Measurements from ENCODE around the gene SATB1.

SATB1 gene

GRCh38 chr3:18394384-18394995 lies 30.6 kb downstream of the SATB1 start:
- H3K27me3 ChIP-seq (ENCODE audit: insufficient read depth, low read length, poor library complexity) = no peaks in the 10 kb centered on the region
- H3K4me2 ChIP-seq (ENCODE audit: low read length) = no peak overlapping the region
- H3K79me1 ChIP-seq (ENCODE audit: low read length) = no peaks in the 10 kb centered on the region
- H3K36me3 ChIP-seq (ENCODE audit: control insufficient read depth, insufficient read depth, low read length) = no peaks in the 10 kb centered on the region
- H3K9ac ChIP-seq (ENCODE audit: low read length) = no peak overlapping the region
- no peak overlapping the region for H2BK15ac ChIP-seq (replicated peaks; ENCODE audit: low read depth)
- no peak overlapping the region for H2AK5ac ChIP-seq (ENCODE audit: low read length)
- H2BK5ac ChIP-seq (ENCODE audit: low read length) = no peak overlapping the region
- no peak overlapping the region for H3K4ac ChIP-seq (ENCODE audit: low read depth, low read length)
- H3K79me2 ChIP-seq (ENCODE audit: control insufficient read depth, insufficient read depth, low read length) = no peaks in the 10 kb centered on the region
- H3K23ac ChIP-seq (ENCODE audit: low read length) = no peak overlapping the region
- no peak overlapping the region for H3K4me3 ChIP-seq (ENCODE audit: low read length)
- H3K27ac ChIP-seq (ENCODE audit: low read depth, low read length) = no peak overlapping the region
- no peak overlapping the region for H4K5ac ChIP-seq (ENCODE audit: low read length)
- H3K18ac ChIP-seq (ENCODE audit: low read length) = no peak overlapping the region
- WGBS (ENCODE audit: extremely low coverage, insufficient coverage, low lambda C conversion rate) = no CpG with 5 or more reads among the region's 12 CpGs
- H3K4me1 ChIP-seq (ENCODE audit: control insufficient read depth, low read depth, low read length) = no peaks in the 10 kb centered on the region
- H4K8ac ChIP-seq (ENCODE audit: low read depth, low read length) = no peak overlapping the region
- no peak overlapping the region for H2BK120ac ChIP-seq (ENCODE audit: low read depth, low read length)
- DNase-seq = no peak
- no peak overlapping the region for H3K56ac ChIP-seq (ENCODE audit: low read length)

- H3K4me1 ChIP-seq (ENCODE audit: control insufficient read depth, low read depth, low read length) = no peaks in the 10 kb centered on the region
- no peak overlapping the region for H3K18ac ChIP-seq (ENCODE audit: low read length)
- H3K27me3 ChIP-seq (ENCODE audit: insufficient read depth, low read length, poor library complexity) = no peaks in the 10 kb centered on the region
- no CpG with 5 or more reads among the region's 2 CpGs for WGBS (ENCODE audit: extremely low coverage, insufficient coverage, low lambda C conversion rate)
- no peak overlapping the region for H2AK5ac ChIP-seq (ENCODE audit: low read length)
- no peak overlapping the region for H2BK5ac ChIP-seq (ENCODE audit: low read length)
- no peak overlapping the region for H3K23ac ChIP-seq (ENCODE audit: low read length)
- no peaks in the 10 kb centered on the region for H3K79me2 ChIP-seq (ENCODE audit: control insufficient read depth, insufficient read depth, low read length)
- no peak overlapping the region for H2BK15ac ChIP-seq (replicated peaks; ENCODE audit: low read depth)
- H3K27ac ChIP-seq (ENCODE audit: low read depth, low read length) = no peak overlapping the region
- no peak overlapping the region for H4K5ac ChIP-seq (ENCODE audit: low read length)
- no peak overlapping the region for H3K9ac ChIP-seq (ENCODE audit: low read length)
- DNase-seq = no peak
- no peak overlapping the region for H2BK120ac ChIP-seq (ENCODE audit: low read depth, low read length)
- H3K36me3 ChIP-seq (ENCODE audit: control insufficient read depth, insufficient read depth, low read length) = no peaks in the 10 kb centered on the region
- H3K79me1 ChIP-seq (ENCODE audit: low read length) = no peaks in the 10 kb centered on the region
- H3K56ac ChIP-seq (ENCODE audit: low read length) = no peak overlapping the region
- no peak overlapping the region for H3K4me2 ChIP-seq (ENCODE audit: low read length)
- no peak overlapping the region for H4K8ac ChIP-seq (ENCODE audit: low read depth, low read length)
- no peak overlapping the region for H3K4ac ChIP-seq (ENCODE audit: low read depth, low read length)
- no peak overlapping the region for H3K4me3 ChIP-seq (ENCODE audit: low read length)
Measured at GRCh38 chr3:18393906-18394305, 31.2 kb downstream of the SATB1 start.

- H3K27me3 ChIP-seq (ENCODE audit: insufficient read depth, low read length, poor library complexity) = no peaks in the 10 kb centered on the region
- H3K36me3 ChIP-seq (ENCODE audit: control insufficient read depth, insufficient read depth, low read length) = no peaks in the 10 kb centered on the region
- H3K4me2 ChIP-seq (ENCODE audit: low read length) = no peak overlapping the region
- H3K79me1 ChIP-seq (ENCODE audit: low read length) = no peaks in the 10 kb centered on the region
- WGBS (ENCODE audit: extremely low coverage, insufficient coverage, low lambda C conversion rate) = no CpG with 5 or more reads among the region's 3 CpGs
- no peak overlapping the region for H4K8ac ChIP-seq (ENCODE audit: low read depth, low read length)
- H3K18ac ChIP-seq (ENCODE audit: low read length) = no peak overlapping the region
- no peak overlapping the region for H3K56ac ChIP-seq (ENCODE audit: low read length)
- no peaks in the 10 kb centered on the region for H3K4me1 ChIP-seq (ENCODE audit: control insufficient read depth, low read depth, low read length)
- H2BK5ac ChIP-seq (ENCODE audit: low read length) = no peak overlapping the region
- no peak overlapping the region for H2AK5ac ChIP-seq (ENCODE audit: low read length)
- no peak overlapping the region for H4K5ac ChIP-seq (ENCODE audit: low read length)
- no peak for DNase-seq
- no peak overlapping the region for H3K27ac ChIP-seq (ENCODE audit: low read depth, low read length)
- no peak overlapping the region for H3K4me3 ChIP-seq (ENCODE audit: low read length)
- no peak overlapping the region for H3K4ac ChIP-seq (ENCODE audit: low read depth, low read length)
- no peak overlapping the region for H2BK15ac ChIP-seq (replicated peaks; ENCODE audit: low read depth)
- no peak overlapping the region for H3K23ac ChIP-seq (ENCODE audit: low read length)
- no peak overlapping the region for H2BK120ac ChIP-seq (ENCODE audit: low read depth, low read length)
- H3K9ac ChIP-seq (ENCODE audit: low read length) = no peak overlapping the region
- H3K79me2 ChIP-seq (ENCODE audit: control insufficient read depth, insufficient read depth, low read length) = no peaks in the 10 kb centered on the region
Measured at GRCh38 chr3:18390024-18390660, 35.0 kb downstream of the SATB1 start.

GRCh38 chr3:18389108-18389733 lies 35.9 kb downstream of the SATB1 start:
- no peak overlapping the region for H2BK120ac ChIP-seq (ENCODE audit: low read depth, low read length)
- H3K4me3 ChIP-seq (ENCODE audit: low read length) = no peak overlapping the region
- DNase-seq = peak; percentile 31
- no peak overlapping the region for H4K5ac ChIP-seq (ENCODE audit: low read length)
- no peaks in the 10 kb centered on the region for H3K79me2 ChIP-seq (ENCODE audit: control insufficient read depth, insufficient read depth, low read length)
- H3K23ac ChIP-seq (ENCODE audit: low read length) = no peak overlapping the region
- H3K4ac ChIP-seq (ENCODE audit: low read depth, low read length) = no peak overlapping the region
- H3K36me3 ChIP-seq (ENCODE audit: control insufficient read depth, insufficient read depth, low read length) = no peaks in the 10 kb centered on the region
- no peak overlapping the region for H3K27ac ChIP-seq (ENCODE audit: low read depth, low read length)
- H3K4me2 ChIP-seq (ENCODE audit: low read length) = no peak overlapping the region
- no peak overlapping the region for H3K9ac ChIP-seq (ENCODE audit: low read length)
- no CpG with 5 or more reads among the region's 2 CpGs for WGBS (ENCODE audit: extremely low coverage, insufficient coverage, low lambda C conversion rate)
- no peak overlapping the region for H4K8ac ChIP-seq (ENCODE audit: low read depth, low read length)
- no peak overlapping the region for H2BK15ac ChIP-seq (replicated peaks; ENCODE audit: low read depth)
- H3K4me1 ChIP-seq (ENCODE audit: control insufficient read depth, low read depth, low read length) = no peaks in the 10 kb centered on the region
- H2AK5ac ChIP-seq (ENCODE audit: low read length) = no peak overlapping the region
- H2BK5ac ChIP-seq (ENCODE audit: low read length) = no peak overlapping the region
- no peak overlapping the region for H3K18ac ChIP-seq (ENCODE audit: low read length)
- H3K56ac ChIP-seq (ENCODE audit: low read length) = no peak overlapping the region
- no peaks in the 10 kb centered on the region for H3K79me1 ChIP-seq (ENCODE audit: low read length)
- no peaks in the 10 kb centered on the region for H3K27me3 ChIP-seq (ENCODE audit: insufficient read depth, low read length, poor library complexity)

GRCh38 chr3:18386274-18386890 lies 38.8 kb downstream of the SATB1 start:
- Histone ChIP-seq H3K4me3 (ENCODE audit: low read length) (no peak overlapping the region), H3K79me1 (ENCODE audit: low read length) (no peaks in the 10 kb centered on the region), H3K9ac (ENCODE audit: low read length) (no peak overlapping the region), H3K4me1 (ENCODE audit: control insufficient read depth, low read depth, low read length) (no peaks in the 10 kb centered on the region), H3K4ac (ENCODE audit: low read depth, low read length) (no peak overlapping the region), H3K36me3 (ENCODE audit: control insufficient read depth, insufficient read depth, low read length) (no peaks in the 10 kb centered on the region), H3K27ac (ENCODE audit: low read depth, low read length) (no peak overlapping the region), H4K5ac (ENCODE audit: low read length) (no peak overlapping the region), H3K4me2 (ENCODE audit: low read length) (no peak overlapping the region), H3K18ac (ENCODE audit: low read length) (no peak overlapping the region), H3K56ac (ENCODE audit: low read length) (no peak overlapping the region), H3K27me3 (ENCODE audit: insufficient read depth, low read length, poor library complexity) (no peaks in the 10 kb centered on the region), H2AK5ac (ENCODE audit: low read length) (no peak overlapping the region), H3K23ac (ENCODE audit: low read length) (no peak overlapping the region), H2BK5ac (ENCODE audit: low read length) (no peak overlapping the region), H3K79me2 (ENCODE audit: control insufficient read depth, insufficient read depth, low read length) (no peaks in the 10 kb centered on the region), H4K8ac (ENCODE audit: low read depth, low read length) (no peak overlapping the region), H2BK120ac (ENCODE audit: low read depth, low read length) (no peak overlapping the region), H2BK15ac (replicated peaks; ENCODE audit: low read depth) (no peak overlapping the region)
- no CpG with 5 or more reads among the region's 9 CpGs for WGBS (ENCODE audit: extremely low coverage, insufficient coverage, low lambda C conversion rate)
- no peak for DNase-seq

Data from mesendoderm (in vitro differentiated cells).